Stimulated activated CD8-positive, alpha-beta memory T cell treated with anti-CD3 and anti-CD28 coated beads, Interleukin-2, amount 100 ng/mL, for 1 hour (primary cell): Measurements from ENCODE around the gene SLC22A4.

Experiments
- DNase-seq, 2 donors: peaks; one replicate each; pipeline ENCODE4 v3.0.0-alpha.2; 2020; ENCODE audit warnings: low read depth in 2 of 2

Gene SLC22A4

GRCh38 chr5:132300577-132301343, 6.6 kb downstream of the SLC22A4 start:
- DNase-seq, result no peak

GRCh38 chr5:132301344-132302271, 7.4 kb downstream of the SLC22A4 start:
- no peak for DNase-seq

GRCh38 chr5:132302413-132302812, 8.2 kb downstream of the SLC22A4 start:
- no peak for DNase-seq

DNA sequence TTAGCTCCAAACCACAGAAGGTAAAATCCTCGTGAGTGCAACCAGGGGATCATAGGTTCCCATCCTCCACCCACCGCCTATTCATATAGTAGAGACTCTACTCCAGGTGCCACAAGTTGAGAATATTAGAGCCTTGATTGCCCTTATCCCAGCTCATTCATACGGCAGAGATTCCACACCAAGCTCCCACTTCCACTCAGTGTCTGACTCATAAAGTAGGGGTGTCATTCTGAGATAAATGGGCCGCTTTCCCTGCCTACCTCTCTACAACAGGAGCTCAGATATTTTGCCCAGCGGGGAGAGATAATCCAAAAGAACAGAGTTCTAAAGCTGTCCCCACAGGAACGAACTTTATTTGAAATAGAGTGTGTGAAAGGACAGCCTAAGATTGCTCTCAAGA, 9.4 kb downstream of the SLC22A4 start:
- no peak for DNase-seq

- no peak for DNase-seq
Observed at GRCh38 chr5:132305420-132305819, 11.2 kb downstream of the SLC22A4 start.

GRCh38 chr5:132308701-132309100, 14.5 kb downstream of the SLC22A4 start:
- DNase-seq, result no peak

DNA sequence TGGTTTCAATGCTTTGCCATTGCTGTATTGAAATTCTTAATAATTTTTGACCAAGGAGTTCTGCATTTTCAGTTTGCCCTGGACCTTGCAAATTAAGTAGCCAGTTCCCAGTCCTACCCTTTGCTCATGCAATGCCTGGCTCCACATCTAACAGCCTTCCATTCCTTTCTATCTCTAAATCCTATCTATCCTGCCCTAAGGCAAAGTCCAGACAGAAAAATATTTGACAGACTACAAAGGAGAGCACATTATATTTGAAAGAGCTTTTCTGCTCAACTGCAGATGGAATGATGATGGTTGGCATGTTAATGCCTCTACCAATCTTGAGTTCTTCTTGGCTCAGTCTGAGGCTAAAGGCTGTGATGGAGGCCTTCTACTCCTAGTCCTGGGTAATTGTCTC, 15.5 kb downstream of the SLC22A4 start:
- no peak for DNase-seq

- no peak for DNase-seq
Observed at GRCh38 chr5:132310141-132310834, 16.1 kb downstream of the SLC22A4 start.

DNA sequence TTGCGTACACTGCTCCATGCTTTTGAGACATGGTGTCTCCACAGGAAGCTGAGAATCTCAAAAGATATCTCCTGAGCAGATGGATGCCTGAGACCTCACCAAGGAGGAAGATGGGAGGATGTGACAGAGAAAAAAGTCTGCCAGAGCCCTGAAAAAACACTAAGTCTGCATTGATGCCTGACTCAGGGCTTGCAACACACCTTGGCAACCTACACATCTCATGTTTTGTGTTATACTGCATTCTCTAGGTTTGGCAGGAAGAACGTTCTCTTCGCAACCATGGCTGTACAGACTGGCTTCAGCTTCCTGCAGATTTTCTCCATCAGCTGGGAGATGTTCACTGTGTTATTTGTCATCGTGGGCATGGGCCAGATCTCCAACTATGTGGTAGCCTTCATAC, 19.2 kb downstream of the SLC22A4 start:
- DNase-seq, result no peak

DNA sequence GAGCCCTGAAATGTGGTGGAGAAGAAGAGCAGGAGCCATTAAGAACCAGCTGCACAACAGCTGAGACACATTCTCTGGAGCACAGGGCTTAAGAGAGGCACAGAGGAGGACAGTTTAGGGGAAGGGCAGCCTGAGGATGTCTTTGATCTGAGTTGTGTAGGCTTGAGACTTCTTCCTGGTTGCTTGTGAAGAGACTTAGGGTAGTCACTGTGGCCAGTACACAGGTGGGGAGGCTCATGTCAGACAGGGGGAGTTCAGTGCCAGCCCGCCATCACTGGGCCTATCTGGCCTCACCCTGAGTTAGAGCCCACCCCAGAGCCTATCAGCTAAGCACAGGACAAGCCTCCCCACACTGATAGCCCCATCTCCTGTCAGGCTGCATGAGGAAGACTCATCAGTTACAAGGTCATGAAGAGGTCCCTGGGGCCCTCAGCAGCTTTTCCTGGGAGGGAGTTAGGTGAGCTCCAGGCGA, 19.8 kb downstream of the SLC22A4 start:
- DNase-seq, result no peak

GRCh38 chr5:132315529-132316067, 21.4 kb downstream of the SLC22A4 start:
- no peak for DNase-seq

DNA sequence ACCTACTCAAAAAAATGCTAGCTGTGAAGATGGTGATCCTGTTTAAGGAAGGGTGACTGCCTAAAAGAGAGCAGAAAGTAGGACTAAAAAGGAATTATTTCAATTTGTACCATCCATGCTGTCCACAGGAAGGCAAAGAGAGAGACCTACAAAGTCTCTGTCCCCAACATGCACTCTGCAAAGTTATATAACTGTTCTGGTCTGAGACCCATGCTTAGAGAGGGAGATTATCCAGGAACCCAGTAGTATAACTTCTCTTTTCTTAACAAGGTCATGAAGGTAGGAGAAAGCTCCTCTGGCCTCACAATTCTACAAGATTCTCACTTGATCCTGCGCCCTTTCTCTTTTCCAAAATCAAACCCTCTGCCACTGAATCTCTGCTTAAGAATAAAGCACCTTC, 25.8 kb downstream of the SLC22A4 start:
- DNase-seq, result no peak

DNA sequence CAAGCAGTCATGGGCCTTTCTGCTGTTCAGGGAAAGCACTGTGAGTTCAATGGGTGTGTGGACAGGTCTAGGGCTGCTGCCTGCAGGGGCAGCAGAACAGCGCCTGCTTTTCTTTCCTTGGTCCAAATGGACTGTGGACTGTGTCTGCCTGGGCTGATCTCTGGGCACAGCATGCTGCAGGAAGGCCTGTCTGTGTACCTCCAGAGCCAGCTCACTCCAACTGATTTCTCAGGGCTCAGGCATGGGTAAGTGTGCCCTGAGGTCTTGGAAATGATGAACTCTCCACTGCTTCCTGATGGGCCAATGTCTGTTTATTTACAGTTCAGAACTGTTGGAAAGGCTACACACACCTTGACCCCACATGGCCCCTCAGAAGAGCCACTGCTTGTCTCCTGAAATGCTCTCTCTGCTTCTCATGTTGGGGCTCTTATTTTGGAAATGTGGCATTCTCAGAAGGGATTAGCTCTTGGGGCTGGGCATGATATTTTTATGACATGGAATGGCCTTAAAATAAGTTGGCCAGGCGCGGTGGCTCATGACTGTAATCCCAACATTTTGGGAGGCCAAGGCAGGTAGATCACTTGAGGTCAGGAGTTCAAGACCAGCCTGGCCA, 27.0 kb downstream of the SLC22A4 start:
- no peak for DNase-seq

DNA sequence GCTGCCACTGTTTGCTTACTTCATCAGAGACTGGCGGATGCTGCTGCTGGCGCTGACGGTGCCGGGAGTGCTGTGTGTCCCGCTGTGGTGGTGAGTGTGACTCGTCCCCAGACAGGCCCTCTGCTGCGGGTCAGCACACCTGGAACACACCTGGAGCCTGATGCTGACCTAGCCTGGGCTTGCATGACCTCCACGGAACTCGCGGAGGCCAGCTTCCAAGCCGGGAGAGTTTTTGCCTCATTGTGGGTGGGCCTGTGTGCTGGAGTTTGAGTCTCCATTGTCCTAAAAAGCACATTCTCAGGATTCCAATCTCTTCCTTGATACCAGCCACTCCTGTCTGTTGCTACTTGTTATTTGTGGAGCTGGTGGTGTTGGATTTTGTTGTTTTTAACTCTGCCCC, 28.1 kb downstream of the SLC22A4 start:
- DNase-seq, result no peak

- no peak for DNase-seq
Observed at GRCh38 chr5:132323202-132323601, 29.0 kb downstream of the SLC22A4 start.

DNA sequence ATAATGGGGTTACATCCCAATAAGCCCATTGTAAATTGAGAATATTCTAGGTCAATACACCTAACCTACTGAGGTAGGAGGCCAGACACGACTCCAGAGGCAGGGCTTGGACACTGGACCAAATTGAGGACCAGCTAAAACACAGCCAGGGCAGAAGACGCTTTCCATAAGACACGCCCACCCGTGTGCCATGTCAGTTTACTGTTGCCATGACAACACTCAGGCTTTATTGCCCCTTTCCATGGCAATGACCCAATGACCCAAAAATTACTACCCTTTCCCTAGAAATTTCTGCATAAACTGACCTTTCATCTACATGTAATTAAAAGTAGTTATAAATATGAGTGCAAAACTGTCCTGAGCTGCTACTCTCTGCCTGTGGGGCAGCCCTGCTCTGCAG, 31.5 kb downstream of the SLC22A4 start:
- no peak for DNase-seq

DNA sequence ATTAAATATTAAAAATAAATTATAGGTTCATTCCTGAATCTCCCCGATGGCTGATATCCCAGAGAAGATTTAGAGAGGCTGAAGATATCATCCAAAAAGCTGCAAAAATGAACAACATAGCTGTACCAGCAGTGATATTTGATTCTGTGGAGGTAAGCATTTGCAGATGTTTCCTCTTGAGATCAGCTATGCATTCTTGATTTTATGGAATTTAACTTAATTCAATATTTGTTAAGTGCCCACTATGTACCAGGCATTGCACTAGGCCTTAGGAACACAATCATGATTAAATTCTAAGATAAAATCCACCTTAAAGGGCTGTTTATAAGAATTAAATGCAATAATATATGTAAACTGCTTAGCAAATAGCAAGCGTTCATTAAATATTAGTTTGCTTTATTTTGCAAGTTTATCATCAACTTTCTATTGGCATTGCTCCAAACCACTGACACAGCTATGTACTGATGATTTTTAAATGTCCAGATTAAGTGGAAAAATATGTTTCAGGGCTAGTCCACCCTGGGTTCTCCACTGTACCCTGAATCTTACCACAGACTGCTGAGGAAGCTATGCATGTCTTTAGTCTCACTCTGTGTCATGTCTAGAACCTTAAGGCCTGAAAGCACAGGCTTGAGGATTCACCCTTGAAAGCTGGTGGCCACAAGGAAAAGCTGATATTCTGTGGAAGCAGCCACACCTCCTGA, 33.2 kb downstream of the SLC22A4 start:
- DNase-seq, result no peak

- no peak for DNase-seq
Observed at GRCh38 chr5:132334812-132335211, 40.6 kb downstream of the SLC22A4 start.

DNA sequence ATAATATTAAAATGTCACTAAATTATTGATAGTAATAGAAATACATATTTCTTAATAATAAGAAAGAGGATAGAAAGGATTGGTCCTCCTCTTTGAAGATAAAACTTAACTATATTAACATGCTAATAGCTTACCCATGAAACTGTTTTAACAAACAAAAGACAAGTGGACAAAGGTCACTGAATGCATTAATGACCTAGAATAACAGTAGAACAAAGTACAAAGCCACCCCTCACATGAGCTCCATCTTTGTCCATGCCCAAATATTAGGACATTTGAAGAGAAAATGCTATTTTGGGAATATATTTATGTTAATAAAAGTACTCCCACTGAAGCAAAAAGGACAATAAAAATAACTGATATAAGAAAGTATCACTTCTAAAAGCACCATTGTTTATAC, 41.2 kb downstream of the SLC22A4 start:
- no peak for DNase-seq

GRCh38 chr5:132339502-132339901, 45.3 kb downstream of the SLC22A4 start:
- no peak for DNase-seq
